ENCODE measurements around the gene NIT1. TPM values are rescaled to one million over a fixed set of nuclear protein-coding genes. Genes with fewer than 3 reads are reported as not detected.

Gene NIT1
- total and polyA plus RNA-seq, 2 of the 13 experiments (the other 11 are each of a cell fraction or from before 2014, with no cell fraction given): 22.7 to 31.0 TPM

DNA sequence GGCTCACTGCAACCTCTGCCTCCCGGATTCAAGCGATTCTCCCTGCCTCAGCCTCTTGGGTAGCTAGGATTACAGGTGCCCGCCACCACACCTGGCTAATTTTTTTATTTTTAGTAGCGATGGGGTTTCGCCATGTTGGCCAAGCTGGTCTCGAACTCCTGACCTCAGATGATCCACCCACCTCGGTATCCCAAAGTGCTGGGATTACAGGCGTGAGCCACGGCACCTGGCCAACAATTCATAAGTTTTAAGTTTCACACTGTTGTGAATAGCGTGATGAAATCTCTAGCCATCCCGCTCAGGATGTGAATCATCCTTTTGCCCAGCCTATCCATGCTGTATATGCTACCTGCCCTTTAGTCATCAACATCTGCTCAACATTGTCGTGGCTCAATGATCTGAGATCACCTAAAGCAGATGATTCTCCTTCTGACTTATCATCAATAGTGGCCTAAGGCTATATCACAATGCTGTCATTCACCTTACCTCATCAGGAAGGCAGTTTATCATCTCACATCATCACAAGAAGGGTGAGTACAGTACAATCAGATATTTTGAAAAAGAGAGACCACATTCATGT is 2.7 kb upstream of the NIT1 start:
- H3K4me3 ChIP-seq (replicated peaks in 1 of 3; ENCODE audit: insufficient read depth in 1 of 3, low read depth in 2 of 3, low read length in 3 of 3): 0 out of 6 replicates have a peak overlapping the region, but pooled peaks of 1 of the 3 experiments have one; percentile 12
- intact Hi-C loops (cut with micrococcal nuclease; ENCODE audit: unreplicated experiment): no loop called here
- CTCF ChIA-PET (ENCODE audit: low intra/inter-chr PET ratio, low total read pairs): no interaction called here
- TF ChIP-seq ZNF101 (CRISPR knock-in tag; IDR thresholded peaks at IDR 0.05; ENCODE audit: borderline replicate concordance, low read depth): no peak
- TF ChIP-seq, protein P1, sequence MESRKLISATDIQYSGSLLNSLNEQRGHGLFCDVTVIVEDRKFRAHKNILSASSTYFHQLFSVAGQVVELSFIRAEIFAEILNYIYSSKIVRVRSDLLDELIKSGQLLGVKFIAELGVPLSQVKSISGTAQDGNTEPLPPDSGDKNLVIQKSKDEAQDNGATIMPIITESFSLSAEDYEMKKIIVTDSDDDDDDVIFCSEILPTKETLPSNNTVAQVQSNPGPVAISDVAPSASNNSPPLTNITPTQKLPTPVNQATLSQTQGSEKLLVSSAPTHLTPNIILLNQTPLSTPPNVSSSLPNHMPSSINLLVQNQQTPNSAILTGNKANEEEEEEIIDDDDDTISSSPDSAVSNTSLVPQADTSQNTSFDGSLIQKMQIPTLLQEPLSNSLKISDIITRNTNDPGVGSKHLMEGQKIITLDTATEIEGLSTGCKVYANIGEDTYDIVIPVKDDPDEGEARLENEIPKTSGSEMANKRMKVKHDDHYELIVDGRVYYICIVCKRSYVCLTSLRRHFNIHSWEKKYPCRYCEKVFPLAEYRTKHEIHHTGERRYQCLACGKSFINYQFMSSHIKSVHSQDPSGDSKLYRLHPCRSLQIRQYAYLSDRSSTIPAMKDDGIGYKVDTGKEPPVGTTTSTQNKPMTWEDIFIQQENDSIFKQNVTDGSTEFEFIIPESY (CRISPR knock-in tag; IDR thresholded peaks at IDR 0.05): peak; percentile 75; the same call in 1 of the 2 replicates
- no peak for TF ChIP-seq NCOR1 (IDR thresholded peaks at IDR 0.05; ENCODE audit: borderline replicate concordance, low read length)
- no peak for TF ChIP-seq ZNF24 (IDR thresholded peaks at IDR 0.05)
- TF ChIP-seq ZBTB38 (CRISPR knock-in tag; IDR thresholded peaks at IDR 0.05): peak; percentile 67
- TF ChIP-seq, protein P2, sequence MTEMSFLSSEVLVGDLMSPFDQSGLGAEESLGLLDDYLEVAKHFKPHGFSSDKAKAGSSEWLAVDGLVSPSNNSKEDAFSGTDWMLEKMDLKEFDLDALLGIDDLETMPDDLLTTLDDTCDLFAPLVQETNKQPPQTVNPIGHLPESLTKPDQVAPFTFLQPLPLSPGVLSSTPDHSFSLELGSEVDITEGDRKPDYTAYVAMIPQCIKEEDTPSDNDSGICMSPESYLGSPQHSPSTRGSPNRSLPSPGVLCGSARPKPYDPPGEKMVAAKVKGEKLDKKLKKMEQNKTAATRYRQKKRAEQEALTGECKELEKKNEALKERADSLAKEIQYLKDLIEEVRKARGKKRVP (CRISPR knock-in tag; IDR thresholded peaks at IDR 0.05): peak in 1 of 2 experiments; percentile 67; a peak in 1 of 4 replicates
- TF ChIP-seq THAP11 (CRISPR knock-in tag; IDR thresholded peaks at IDR 0.05): no peak
- TF ChIP-seq SYNCRIP (IDR thresholded peaks at IDR 0.05; ENCODE audit: insufficient read depth, low read depth, low read length): no peak
- TF ChIP-seq ZNF121 (CRISPR knock-in tag; IDR thresholded peaks at IDR 0.05): 0 out of 2 replicates have a peak, but pooled peaks have one; percentile 35
- peak; percentile 36; the same call in 1 of the 2 replicates for TF ChIP-seq ZNF460 (CRISPR knock-in tag; IDR thresholded peaks at IDR 0.05; ENCODE audit: borderline replicate concordance)
- TF ChIP-seq, protein P3, sequence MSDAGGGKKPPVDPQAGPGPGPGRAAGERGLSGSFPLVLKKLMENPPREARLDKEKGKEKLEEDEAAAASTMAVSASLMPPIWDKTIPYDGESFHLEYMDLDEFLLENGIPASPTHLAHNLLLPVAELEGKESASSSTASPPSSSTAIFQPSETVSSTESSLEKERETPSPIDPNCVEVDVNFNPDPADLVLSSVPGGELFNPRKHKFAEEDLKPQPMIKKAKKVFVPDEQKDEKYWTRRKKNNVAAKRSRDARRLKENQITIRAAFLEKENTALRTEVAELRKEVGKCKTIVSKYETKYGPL (CRISPR knock-in tag; IDR thresholded peaks at IDR 0.05): no peak
- TF ChIP-seq EP300 (IDR thresholded peaks at IDR 0.05; ENCODE audit: low read depth in 2 of 2, low read length in 2 of 2): no peak
- peak; percentile 25; the same call in 1 of the 2 replicates for TF ChIP-seq EP300 (CRISPR knock-in tag; IDR thresholded peaks at IDR 0.05; ENCODE audit: borderline replicate concordance)
- TF ChIP-seq MBD4 (IDR thresholded peaks at IDR 0.05; ENCODE audit: borderline replicate concordance, low read length): no peak
- no peak for TF ChIP-seq KDM1A (CRISPR knock-in tag; IDR thresholded peaks at IDR 0.05)
- TF ChIP-seq ZNF781 (CRISPR knock-in tag; IDR thresholded peaks at IDR 0.05; ENCODE audit: borderline replicate concordance, not compliant biosample characterization): no peak
- TF ChIP-seq ZC3H13 (CRISPR knock-in tag; IDR thresholded peaks at IDR 0.05): no peak
- TF ChIP-seq ZNF878 (CRISPR knock-in tag; IDR thresholded peaks at IDR 0.05): no peak
- TF ChIP-seq CEBPB (IDR thresholded peaks at IDR 0.05; ENCODE audit: borderline replicate concordance, low read depth, low read length): 0 out of 2 replicates have a peak, but pooled peaks have one; percentile 34
- TF ChIP-seq RFX1 (IDR thresholded peaks at IDR 0.05): no peak
- TF ChIP-seq SAP130 (CRISPR knock-in tag; IDR thresholded peaks at IDR 0.05; ENCODE audit: low read depth): 0 out of 2 replicates have a peak, but pooled peaks have one; percentile 34
- no peak for TF ChIP-seq ZNF317 (CRISPR knock-in tag; IDR thresholded peaks at IDR 0.05)
- TF ChIP-seq HMG20B (CRISPR knock-in tag; conservative IDR thresholded peaks at IDR 0.05): no peak
- TF ChIP-seq DMAP1 (CRISPR knock-in tag; IDR thresholded peaks at IDR 0.05): no peak

More for the DNA sequence above, 2.7 kb upstream of the NIT1 start:
- Histone ChIP-seq H3K79me2 (ENCODE audit: insufficient read depth, low read length) (peaks cover 82% of the 10 kb centered on the region), H3K27me3 (ENCODE audit: control insufficient read depth in 1 of 2, insufficient read depth in 2 of 2, low read length in 2 of 2) (no peaks in the 10 kb centered on the region; a peak in 1 of 5 replicates), H3K9ac (ENCODE audit: insufficient read depth, low read depth, low read length) (no peak overlapping the region), H3K4me2 (ENCODE audit: low read depth, low read length) (peak overlapping the region; percentile 98), H3K9me3 (ENCODE audit: low read length) (no peaks in the 10 kb centered on the region), H3K27ac (ENCODE audit: extremely low read length, insufficient read depth, low read length) (no peak overlapping the region), H2AFZ (ENCODE audit: low read length) (no peak overlapping the region), H3K4me1 (ENCODE audit: insufficient read depth, low read length) (peaks cover 65% of the 10 kb centered on the region), H4K20me1 (ENCODE audit: insufficient read depth, low read length) (peaks cover 11% of the 10 kb centered on the region; the same call in 1 of the 2 replicates), H3K36me3 (replicated peaks in 1 of 2; ENCODE audit: control insufficient read depth in 1 of 2, insufficient read depth in 2 of 2, low read length in 2 of 2) (peaks cover 0 to 9% of the 10 kb centered on the region in 2 experiments)
- ATAC-seq (no peak), DNase-seq (ENCODE audit: low spot score) (peak; percentile 32), FAIRE-seq (no peak)
- in situ Hi-C loops (cut with HindIII; ENCODE audit: extremely low pct_ligation_motif_present, low pct_unique_long_range_greater_than_20kb): no loop called here
- POLR2A ChIA-PET: no interaction called here
- 81% methylated on average over 12 of the region's 12 CpGs for WGBS (ENCODE audit: low lambda C conversion rate)
- BruUV-seq (replicated peaks): no TSS peak
